ENCODE data around the gene MEGF11. TPM values are rescaled to one million over a fixed set of nuclear protein-coding genes. Genes with fewer than 3 reads are reported as not detected.

MEGF11 gene
- total RNA-seq, 2 donors from 2014 or later, result not detected

DNA sequence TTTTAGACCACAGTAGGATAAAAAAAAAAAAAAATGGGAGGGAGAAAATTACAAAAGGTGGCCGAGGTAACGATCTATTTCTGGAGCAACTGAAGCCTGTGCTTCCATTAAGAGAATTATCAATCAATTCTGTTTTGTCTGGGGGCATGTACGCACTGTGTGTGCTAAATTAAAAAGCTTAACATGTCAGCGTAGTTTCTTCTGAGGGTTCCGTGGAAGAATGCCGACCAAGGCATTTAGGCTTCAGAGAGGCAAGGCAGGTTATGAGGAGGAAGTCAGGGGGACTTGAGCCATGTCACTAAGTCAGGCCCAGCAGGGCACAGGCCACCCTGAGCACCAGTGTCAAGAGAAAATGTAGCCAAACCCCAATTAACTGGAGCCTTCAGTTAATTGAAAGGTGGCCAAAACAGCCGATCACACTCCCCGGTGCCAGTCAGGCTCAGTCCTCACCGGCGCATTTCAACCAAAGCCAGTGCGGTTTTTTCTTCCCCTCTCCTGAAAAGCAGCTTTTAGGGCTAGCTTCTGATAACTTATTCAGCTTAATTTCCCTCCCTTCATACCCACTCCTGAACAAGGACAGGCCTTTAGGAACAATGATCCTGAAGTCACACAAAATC, 113.9 kb downstream of the MEGF11 start:
- Histone ChIP-seq H3K4me3 (no peak overlapping the region), H3K27me3 (no peaks in the 10 kb centered on the region), H3K36me3 (no peaks in the 10 kb centered on the region), H3K9me3 (no peaks in the 10 kb centered on the region), H3K9ac (ENCODE audit: low read depth in 2 of 2, low read length in 2 of 2) (no peak overlapping the region), H3K27ac (no peak overlapping the region), H3K4me1 (no peaks in the 10 kb centered on the region)
- TF ChIP-seq, protein P1, sequence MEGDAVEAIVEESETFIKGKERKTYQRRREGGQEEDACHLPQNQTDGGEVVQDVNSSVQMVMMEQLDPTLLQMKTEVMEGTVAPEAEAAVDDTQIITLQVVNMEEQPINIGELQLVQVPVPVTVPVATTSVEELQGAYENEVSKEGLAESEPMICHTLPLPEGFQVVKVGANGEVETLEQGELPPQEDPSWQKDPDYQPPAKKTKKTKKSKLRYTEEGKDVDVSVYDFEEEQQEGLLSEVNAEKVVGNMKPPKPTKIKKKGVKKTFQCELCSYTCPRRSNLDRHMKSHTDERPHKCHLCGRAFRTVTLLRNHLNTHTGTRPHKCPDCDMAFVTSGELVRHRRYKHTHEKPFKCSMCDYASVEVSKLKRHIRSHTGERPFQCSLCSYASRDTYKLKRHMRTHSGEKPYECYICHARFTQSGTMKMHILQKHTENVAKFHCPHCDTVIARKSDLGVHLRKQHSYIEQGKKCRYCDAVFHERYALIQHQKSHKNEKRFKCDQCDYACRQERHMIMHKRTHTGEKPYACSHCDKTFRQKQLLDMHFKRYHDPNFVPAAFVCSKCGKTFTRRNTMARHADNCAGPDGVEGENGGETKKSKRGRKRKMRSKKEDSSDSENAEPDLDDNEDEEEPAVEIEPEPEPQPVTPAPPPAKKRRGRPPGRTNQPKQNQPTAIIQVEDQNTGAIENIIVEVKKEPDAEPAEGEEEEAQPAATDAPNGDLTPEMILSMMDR (IDR thresholded peaks at IDR 0.05), result no peak
- DNase-seq, result no peak
- intact Hi-C loops (cut with DNase I), result no loop called here

DNA sequence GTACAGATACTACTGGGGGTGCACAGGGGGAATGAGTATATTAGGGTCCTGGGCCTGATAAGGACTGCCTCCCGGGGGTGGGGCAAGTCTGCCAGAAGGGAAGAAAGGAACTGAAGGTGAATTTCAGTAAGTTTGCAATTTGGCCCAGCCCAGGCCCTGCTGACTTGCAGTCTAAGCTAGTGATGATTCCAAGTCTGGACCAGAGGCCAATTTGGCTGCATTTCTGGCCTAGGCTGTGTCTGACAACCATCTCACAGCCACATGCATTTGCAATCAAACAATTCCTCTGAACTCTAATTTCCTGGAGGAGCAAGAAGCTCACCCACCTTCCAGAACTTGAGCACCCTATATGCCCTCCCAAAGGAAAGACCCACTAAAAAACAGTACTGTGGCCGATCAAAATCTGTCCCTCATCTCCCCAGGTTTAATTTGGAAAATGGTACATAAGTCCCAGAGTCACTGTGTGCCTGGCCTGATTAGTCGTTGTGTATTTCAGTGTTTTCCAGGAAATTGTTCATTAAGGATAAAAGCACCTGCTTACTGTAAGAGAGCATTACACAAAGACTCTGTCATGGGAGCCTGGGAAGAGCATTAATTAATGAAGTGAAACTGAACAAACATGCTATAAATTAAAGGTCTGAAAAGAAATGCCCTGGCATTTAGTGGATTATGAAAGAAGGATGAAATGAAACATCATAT, 114.5 kb downstream of the MEGF11 start:
- Histone ChIP-seq H3K9me3 (no peaks in the 10 kb centered on the region), H3K9ac (ENCODE audit: low read depth in 2 of 2, low read length in 2 of 2) (no peak overlapping the region), H3K27ac (no peak overlapping the region), H3K27me3 (no peaks in the 10 kb centered on the region), H3K36me3 (no peaks in the 10 kb centered on the region), H3K4me3 (no peak overlapping the region), H3K4me1 (no peaks in the 10 kb centered on the region)
- TF ChIP-seq, protein P1 (IDR thresholded peaks at IDR 0.05), result no peak
- intact Hi-C loops (cut with DNase I), result no loop called here
- DNase-seq, result no peak

DNA sequence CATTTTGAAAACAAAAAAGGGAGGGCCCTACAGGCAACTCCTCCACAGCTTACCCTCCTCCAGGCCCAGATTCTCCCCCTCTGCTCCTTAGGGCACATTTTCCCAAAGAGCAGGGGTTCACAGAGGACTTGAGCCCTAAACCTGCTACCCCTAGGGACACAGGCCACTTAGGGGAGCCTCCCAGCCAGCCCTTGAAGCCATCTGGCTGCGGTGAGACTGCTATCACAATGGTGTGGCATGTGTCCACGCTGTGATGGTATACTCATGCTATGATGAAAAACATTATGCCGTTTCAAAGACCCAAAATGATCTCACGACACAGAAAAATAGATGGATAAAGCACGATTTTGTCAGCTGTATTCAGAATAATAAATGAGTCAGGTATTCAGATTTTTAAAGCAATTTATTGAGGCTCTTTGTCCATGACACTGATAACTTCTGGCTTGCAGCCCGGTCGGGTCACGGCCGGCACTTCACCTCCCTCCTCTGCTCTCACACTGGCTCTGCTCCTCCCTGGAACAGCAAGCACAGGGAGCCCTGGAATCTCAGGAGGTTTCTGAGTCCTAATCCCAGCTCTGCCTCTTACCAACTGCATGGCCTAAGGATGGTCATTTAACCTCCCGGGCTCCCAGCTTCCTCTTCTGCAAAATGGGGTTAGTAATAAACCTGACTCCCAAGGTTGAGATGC, 115.3 kb downstream of the MEGF11 start:
- Histone ChIP-seq H3K4me1 (no peaks in the 10 kb centered on the region), H3K27ac (no peak overlapping the region), H3K4me3 (no peak overlapping the region), H3K27me3 (no peaks in the 10 kb centered on the region), H3K9ac (ENCODE audit: low read depth in 2 of 2, low read length in 2 of 2) (no peak overlapping the region), H3K9me3 (no peaks in the 10 kb centered on the region), H3K36me3 (no peaks in the 10 kb centered on the region)
- TF ChIP-seq, protein P1 (IDR thresholded peaks at IDR 0.05), result no peak
- DNase-seq, result no peak
- intact Hi-C loops (cut with DNase I), result no loop called here

DNA sequence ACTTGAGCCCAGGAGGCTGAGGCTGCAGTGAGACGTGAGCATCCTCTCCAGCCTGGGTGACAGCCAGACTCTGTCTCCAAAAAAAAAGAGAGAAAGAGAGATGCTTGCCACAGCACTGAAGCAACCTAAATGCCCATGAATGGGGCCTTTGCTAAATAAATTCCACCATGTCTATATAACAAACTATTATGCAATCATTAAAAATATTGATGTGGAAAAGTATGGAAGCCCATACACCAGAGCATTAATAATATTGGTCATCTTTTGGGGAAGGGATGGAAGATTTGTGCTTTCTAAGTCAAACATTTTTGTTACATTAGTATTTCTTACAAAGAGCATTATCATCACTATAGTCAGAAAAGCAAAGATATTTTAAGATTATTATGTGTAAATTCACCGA, 116.6 kb downstream of the MEGF11 start:
- Histone ChIP-seq H3K4me1 (no peaks in the 10 kb centered on the region), H3K27ac (no peak overlapping the region), H3K9me3 (no peaks in the 10 kb centered on the region), H3K27me3 (no peaks in the 10 kb centered on the region), H3K4me3 (no peak overlapping the region), H3K9ac (ENCODE audit: low read depth in 2 of 2, low read length in 2 of 2) (no peak overlapping the region), H3K36me3 (no peaks in the 10 kb centered on the region)
- DNase-seq, result no peak
- TF ChIP-seq, protein P1 (IDR thresholded peaks at IDR 0.05), result no peak
- intact Hi-C loops (cut with DNase I), result no loop called here

DNA sequence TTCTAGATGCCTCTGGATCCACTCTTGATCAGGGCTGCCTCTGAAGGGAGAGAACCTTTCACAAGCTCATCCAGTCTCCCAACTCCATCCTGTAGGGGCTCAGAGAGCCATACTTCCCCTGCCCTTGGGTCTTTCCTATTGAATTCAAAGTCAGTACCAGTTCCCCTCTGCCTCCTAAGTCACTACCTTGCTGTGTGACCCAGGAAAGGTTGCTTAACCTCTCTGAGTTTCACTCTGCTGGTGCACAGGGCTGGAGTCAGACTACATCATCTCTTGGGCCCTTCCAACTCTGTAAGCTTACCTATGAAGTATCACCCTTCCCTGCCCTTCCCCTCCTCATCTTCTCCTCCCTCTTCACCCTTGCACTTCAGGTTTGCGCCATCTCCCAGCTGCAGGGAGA, 117.9 kb downstream of the MEGF11 start:
- no peaks in the 10 kb centered on the region for H3K4me1 ChIP-seq
- no peaks in the 10 kb centered on the region for H3K36me3 ChIP-seq
- intact Hi-C loops (cut with DNase I), result no loop called here
- DNase-seq, result no peak
- H3K9ac ChIP-seq (ENCODE audit: low read depth in 2 of 2, low read length in 2 of 2), result no peak overlapping the region
- TF ChIP-seq, protein P1 (IDR thresholded peaks at IDR 0.05), result no peak
- no peaks in the 10 kb centered on the region for H3K9me3 ChIP-seq
- H3K27ac ChIP-seq, result no peak overlapping the region
- no peaks in the 10 kb centered on the region for H3K27me3 ChIP-seq
- no peak overlapping the region for H3K4me3 ChIP-seq
